Stomach (tissue), 4 donors: Measurements from ENCODE around the gene NUDT16L1.

Source experiments
- EP300 ChIP-seq: sonication (generic); formaldehyde crosslinking; IDR thresholded peaks from one replicate; pipeline ENCODE4 v1.6.1; 2017; ENCODE audit warnings: antibody characterized with exemption
- POLR2A ChIP-seq, 4 donors: fragments of 450-650 bp; IDR thresholded peaks; one replicate each; pipeline ENCODE4 v1.6.1; 2016; ENCODE audit warnings: antibody characterized with exemption in 4 of 4, control low read depth in 2 of 4, mild to moderate bottlenecking in 1 of 4, moderate library complexity in 1 of 4
- POLR2AphosphoS5 ChIP-seq, 3 donors: sonication (generic); formaldehyde crosslinking; IDR thresholded peaks; one replicate each; pipeline ENCODE4 v1.6.1; 2016; ENCODE audit warnings: antibody characterized with exemption in 3 of 3
- TF ChIP-seq, protein P1 (sequence below), 7 experiments: fragments of 450-650 bp in 4 of 7; fragments of 200-600 bp in 3 of 7; sonication (generic) in 3 of 7; IDR thresholded peaks; one replicate each; pipeline ENCODE4 v1.5.1; 2016 to 2019; ENCODE audit warnings: antibody characterized with exemption in 7 of 7, control low read depth in 2 of 7, mild to moderate bottlenecking in 1 of 7

DNA sequence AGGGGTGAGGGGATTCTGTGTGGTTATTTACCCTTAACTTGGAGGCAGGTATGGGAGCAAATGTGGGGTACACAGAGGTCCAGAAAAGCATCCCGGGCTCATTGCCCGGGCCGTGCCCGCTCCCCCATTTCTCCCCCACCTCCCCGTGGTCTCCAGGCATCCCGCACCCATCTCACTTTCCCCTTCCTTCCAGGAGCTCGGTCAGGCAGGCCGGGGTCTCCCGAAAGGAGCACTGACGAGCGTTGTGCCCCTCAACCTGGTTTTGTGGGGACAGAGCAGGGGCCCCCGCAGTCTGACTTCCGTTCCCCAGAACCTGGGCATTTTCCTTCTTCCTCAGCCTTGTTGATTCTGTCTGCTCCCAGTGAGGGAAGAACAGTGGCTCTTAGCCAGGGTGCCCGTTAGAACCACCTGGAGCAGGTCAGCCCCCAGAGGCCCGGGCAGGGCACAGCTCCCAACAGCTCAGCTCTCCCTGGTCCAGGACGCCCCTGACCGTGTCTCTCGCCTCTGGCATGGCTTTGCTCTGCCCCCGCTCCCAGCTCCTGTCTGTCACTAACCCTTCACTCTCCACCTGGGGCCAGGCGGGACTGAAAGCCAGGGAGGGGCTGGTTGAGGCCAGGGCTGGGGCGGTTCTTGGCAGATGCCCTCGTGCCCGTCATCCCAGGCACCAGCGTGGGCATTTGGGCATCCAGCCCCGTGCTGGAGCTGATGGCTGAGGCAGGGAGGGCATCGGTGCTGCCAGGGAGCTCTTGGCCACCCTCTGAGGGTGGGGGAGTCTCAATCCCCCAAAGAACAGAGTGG, 12.5 kb upstream of the NUDT16L1 start:
- TF ChIP-seq, protein P1, sequence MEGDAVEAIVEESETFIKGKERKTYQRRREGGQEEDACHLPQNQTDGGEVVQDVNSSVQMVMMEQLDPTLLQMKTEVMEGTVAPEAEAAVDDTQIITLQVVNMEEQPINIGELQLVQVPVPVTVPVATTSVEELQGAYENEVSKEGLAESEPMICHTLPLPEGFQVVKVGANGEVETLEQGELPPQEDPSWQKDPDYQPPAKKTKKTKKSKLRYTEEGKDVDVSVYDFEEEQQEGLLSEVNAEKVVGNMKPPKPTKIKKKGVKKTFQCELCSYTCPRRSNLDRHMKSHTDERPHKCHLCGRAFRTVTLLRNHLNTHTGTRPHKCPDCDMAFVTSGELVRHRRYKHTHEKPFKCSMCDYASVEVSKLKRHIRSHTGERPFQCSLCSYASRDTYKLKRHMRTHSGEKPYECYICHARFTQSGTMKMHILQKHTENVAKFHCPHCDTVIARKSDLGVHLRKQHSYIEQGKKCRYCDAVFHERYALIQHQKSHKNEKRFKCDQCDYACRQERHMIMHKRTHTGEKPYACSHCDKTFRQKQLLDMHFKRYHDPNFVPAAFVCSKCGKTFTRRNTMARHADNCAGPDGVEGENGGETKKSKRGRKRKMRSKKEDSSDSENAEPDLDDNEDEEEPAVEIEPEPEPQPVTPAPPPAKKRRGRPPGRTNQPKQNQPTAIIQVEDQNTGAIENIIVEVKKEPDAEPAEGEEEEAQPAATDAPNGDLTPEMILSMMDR (IDR thresholded peaks at IDR 0.05): no peak
- TF ChIP-seq POLR2A (IDR thresholded peaks at IDR 0.05): no peak
- no peak for TF ChIP-seq EP300
- TF ChIP-seq POLR2AphosphoS5 (IDR thresholded peaks at IDR 0.05): no peak
